Bronchial epithelial cell (primary cell): Measurements from ENCODE around the gene GCH1. TPM values are rescaled to one million over a fixed set of nuclear protein-coding genes. Genes with fewer than 3 reads are reported as not detected.

ENCODE experiments used
- DNase-seq: peaks from one replicate; pipeline ENCODE4 v3.0.0-alpha.2; 2010; ENCODE audit warnings: low read depth
- FAIRE-seq: peaks from 2 replicates; lab custom pipeline; 2011; peaks lifted over from hg19 to GRCh38; lab: Jason Lieb, UNC
- H3K27me3 ChIP-seq: 2 replicates; pipeline ENCODE4 v1.5.1; 2011; ENCODE audit warnings: low read length; ENCODE audit not compliant: control insufficient read depth, insufficient read depth
- H3K36me3 ChIP-seq: 2 replicates; pipeline ENCODE4 v1.5.1; 2011; ENCODE audit warnings: low read length; ENCODE audit not compliant: control insufficient read depth, insufficient read depth
- H3K4me3 ChIP-seq: 2 replicates; pipeline ENCODE4 v1.5.1; 2011; ENCODE audit warnings: mild to moderate bottlenecking, low read depth, low read length, control low read depth
- total RNA-seq: library from RNA; depleted of rRNA; stranded (reverse); fragments of >200 nt; gene quantifications from 2 replicates; pipeline ENCODE4 v1.2.1, GENCODE V29; 2014
- TF ChIP-seq, protein P1 (sequence below): IDR thresholded peaks from 2 replicates; pipeline ENCODE4 v1.5.1; 2011; ENCODE audit warnings: mild to moderate bottlenecking, moderate library complexity, low read length, control low read depth, inconsistent platforms; ENCODE audit not compliant: insufficient read depth, severe bottlenecking

Gene GCH1
- total RNA-seq, 1 donor from 2014 or later, result 9.0 TPM

DNA sequence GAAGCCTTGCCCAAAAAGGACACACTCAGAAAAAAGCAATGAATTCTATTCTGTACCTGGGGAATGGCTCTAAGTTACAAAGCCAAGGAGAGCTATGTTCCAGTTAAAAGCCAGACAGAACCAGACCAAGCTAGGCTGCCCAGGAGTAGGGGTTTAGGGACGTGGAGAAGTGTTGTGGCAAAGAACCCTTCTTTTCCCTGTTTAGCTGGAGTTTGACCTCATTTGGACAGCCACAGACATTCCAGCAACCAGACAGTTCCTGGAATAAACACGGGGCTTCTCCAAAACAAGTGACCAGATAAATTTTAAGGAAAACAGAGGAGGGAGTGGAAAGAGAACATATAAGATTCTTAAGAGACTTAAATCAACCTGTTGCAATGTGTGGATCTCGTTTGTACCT is 62.3 kb downstream of the GCH1 start:
- Histone ChIP-seq H3K27me3 (no peaks in the 10 kb centered on the region), H3K36me3 (no peaks in the 10 kb centered on the region), H3K4me3 (no peak overlapping the region)
- DNase-seq, result no peak
- no peak for FAIRE-seq
- TF ChIP-seq, protein P1, sequence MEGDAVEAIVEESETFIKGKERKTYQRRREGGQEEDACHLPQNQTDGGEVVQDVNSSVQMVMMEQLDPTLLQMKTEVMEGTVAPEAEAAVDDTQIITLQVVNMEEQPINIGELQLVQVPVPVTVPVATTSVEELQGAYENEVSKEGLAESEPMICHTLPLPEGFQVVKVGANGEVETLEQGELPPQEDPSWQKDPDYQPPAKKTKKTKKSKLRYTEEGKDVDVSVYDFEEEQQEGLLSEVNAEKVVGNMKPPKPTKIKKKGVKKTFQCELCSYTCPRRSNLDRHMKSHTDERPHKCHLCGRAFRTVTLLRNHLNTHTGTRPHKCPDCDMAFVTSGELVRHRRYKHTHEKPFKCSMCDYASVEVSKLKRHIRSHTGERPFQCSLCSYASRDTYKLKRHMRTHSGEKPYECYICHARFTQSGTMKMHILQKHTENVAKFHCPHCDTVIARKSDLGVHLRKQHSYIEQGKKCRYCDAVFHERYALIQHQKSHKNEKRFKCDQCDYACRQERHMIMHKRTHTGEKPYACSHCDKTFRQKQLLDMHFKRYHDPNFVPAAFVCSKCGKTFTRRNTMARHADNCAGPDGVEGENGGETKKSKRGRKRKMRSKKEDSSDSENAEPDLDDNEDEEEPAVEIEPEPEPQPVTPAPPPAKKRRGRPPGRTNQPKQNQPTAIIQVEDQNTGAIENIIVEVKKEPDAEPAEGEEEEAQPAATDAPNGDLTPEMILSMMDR, result no peak

DNA sequence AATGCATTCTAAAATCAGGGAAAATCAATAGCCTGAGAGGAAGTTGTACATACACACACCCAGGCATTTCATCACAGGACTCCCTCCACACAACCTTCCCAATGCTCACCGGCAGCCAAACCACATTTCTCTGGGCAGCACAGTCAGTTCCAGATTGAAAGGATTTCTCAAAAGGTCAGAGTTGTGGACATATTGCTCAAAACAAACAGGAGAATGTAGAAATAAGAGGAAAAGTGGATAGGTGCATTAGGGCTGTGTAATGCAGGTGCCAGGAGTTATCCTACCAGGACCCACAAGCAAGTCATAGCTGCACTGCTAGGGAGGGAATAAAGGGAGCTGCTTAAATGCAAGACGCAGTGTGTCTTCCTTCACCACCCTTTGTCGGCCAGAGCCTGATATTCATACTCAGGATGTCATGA is 62.9 kb downstream of the GCH1 start:
- FAIRE-seq (no peak), DNase-seq (peak; percentile 33)
- TF ChIP-seq, protein P1, result no peak
- Histone ChIP-seq H3K36me3 (no peaks in the 10 kb centered on the region), H3K4me3 (no peak overlapping the region), H3K27me3 (no peaks in the 10 kb centered on the region)

DNA sequence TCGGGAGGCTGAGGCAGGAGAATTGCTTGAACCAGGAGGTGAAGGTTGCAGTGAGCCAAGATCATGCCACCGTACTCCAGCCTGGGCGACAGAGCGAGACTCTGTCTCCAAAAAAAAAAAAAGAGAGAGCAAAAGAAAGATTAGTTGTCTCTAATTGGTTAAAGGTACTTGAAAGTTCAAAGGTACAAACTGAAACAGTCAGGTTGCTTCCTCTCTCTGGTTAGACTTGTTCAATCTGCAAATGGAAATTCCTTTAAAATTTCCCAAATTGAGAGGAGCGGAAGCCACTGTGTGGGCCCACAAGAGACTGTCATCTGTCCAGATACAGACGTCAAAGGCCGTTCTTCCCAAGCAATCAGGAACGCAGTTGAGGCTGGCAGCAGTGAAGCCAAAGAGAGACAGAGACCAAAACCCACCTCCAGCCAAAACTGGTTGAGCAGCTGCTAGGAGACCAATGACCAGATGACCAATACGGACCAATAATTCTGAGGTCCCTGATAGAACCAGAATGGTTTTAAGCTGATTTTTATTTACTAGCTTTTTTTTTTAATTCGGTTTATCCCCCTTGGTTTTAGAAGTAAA is 63.6 kb downstream of the GCH1 start:
- Histone ChIP-seq H3K36me3 (no peaks in the 10 kb centered on the region), H3K4me3 (no peak overlapping the region), H3K27me3 (no peaks in the 10 kb centered on the region)
- TF ChIP-seq, protein P1, result no peak
- no peak for FAIRE-seq
- DNase-seq, result no peak

DNA sequence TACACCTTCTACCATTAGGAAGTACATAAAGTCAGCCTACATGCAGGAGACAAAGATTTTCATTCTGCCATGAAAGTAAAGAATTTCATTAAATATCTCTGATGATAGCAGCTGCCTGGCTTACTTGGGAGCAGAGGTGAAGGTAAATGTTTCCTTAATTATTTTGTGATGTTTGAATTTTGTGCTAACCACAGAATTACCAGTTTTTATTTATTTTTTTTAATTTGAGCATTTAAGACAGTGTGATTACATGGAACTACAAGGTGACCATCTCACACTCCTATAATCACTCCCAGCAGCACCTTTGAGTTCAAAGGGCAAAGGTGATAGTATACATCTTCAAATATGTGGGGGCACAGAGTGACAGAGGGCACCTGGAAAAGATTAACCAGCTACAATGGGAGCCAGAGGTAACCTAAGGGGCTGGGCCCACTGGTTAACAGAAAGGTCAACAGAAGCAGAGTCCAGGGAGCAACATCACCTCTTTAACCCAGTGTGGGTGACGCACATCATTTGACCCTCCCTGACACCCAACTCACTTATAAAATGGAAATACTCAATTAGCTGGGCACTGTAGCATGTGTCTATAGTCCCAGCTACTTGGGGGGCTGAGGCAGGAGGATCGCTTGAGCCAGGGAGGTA is 65.0 kb downstream of the GCH1 start:
- DNase-seq (no peak), FAIRE-seq (no peak)
- H3K4me3 ChIP-seq, result no peak overlapping the region
- TF ChIP-seq, protein P1, result no peak
- no peaks in the 10 kb centered on the region for H3K36me3 ChIP-seq
- H3K27me3 ChIP-seq, result no peaks in the 10 kb centered on the region

DNA sequence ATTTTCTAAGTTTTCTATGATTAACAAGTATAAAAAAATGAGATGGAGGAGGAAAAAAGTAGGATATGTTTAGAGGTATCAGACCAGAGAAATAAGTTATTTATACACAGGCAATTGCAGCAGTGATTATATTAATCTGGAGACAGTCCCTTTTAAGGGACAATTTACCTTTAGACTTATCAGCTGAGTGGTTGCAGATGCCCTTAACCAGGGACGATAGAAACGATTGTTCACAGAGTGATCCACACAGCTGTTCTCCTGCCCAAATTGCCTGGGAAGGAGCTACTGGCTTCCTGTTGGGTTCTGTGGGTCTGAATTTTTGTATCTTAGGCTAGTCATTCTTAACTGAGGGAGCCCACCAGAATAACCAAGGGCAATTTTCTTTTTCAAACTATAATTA is 66.4 kb downstream of the GCH1 start:
- no peak for FAIRE-seq
- Histone ChIP-seq H3K36me3 (no peaks in the 10 kb centered on the region), H3K27me3 (no peaks in the 10 kb centered on the region), H3K4me3 (no peak overlapping the region)
- TF ChIP-seq, protein P1, result no peak
- DNase-seq, result no peak
